Adrenal gland (tissue), 5 donors: ENCODE measurements around the gene ECE2.

Source experiments
- POLR2A ChIP-seq, 2 donors: fragments of 450-650 bp; IDR thresholded peaks; one replicate each; pipeline ENCODE4 v1.6.1; 2017; ENCODE audit warnings: antibody characterized with exemption in 2 of 2, mild to moderate bottlenecking in 2 of 2, moderate library complexity in 1 of 2
- TF ChIP-seq, protein P1 (sequence below), 6 experiments: fragments of 450-650 bp in 4 of 6; fragments of 200-600 bp in 2 of 6; sonication (generic) in 1 of 6; IDR thresholded peaks; 1 replicate in 5 of 6; 2 replicates in 1 of 6; pipeline versions ENCODE4 v1.5.1 to v1.8.0; 2016 to 2021; ENCODE audit warnings: antibody characterized with exemption in 6 of 6, mild to moderate bottlenecking in 2 of 6, moderate library complexity in 1 of 6
- donor health status: DM: no; HTN: no; CAD: no.

DNA sequence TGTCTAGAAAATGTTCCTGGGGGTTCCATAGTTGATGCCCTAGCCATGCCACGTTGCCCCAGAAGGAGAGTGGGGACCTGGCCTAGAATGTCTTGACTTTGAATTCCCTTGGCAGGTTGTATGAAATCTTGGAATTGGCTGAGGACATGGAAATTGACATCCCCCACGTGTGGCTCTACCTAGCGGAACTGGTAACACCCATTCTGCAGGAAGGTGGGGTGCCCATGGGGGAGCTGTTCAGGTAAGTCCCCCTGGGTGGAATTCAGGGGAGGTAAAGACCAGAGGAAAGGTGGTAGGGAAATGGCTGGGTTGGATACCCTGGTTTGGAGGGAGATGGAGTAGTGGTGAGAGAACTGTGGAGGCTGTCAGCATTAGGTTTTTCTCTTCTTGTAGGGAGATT, 52.7 kb downstream of the ECE2 start:
- TF ChIP-seq, protein P1, sequence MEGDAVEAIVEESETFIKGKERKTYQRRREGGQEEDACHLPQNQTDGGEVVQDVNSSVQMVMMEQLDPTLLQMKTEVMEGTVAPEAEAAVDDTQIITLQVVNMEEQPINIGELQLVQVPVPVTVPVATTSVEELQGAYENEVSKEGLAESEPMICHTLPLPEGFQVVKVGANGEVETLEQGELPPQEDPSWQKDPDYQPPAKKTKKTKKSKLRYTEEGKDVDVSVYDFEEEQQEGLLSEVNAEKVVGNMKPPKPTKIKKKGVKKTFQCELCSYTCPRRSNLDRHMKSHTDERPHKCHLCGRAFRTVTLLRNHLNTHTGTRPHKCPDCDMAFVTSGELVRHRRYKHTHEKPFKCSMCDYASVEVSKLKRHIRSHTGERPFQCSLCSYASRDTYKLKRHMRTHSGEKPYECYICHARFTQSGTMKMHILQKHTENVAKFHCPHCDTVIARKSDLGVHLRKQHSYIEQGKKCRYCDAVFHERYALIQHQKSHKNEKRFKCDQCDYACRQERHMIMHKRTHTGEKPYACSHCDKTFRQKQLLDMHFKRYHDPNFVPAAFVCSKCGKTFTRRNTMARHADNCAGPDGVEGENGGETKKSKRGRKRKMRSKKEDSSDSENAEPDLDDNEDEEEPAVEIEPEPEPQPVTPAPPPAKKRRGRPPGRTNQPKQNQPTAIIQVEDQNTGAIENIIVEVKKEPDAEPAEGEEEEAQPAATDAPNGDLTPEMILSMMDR (IDR thresholded peaks at IDR 0.05), result no peak
- TF ChIP-seq POLR2A (IDR thresholded peaks at IDR 0.05), result no peak
